GM13976 (cell line): ENCODE measurements around the gene KIF26A.

ENCODE experiments used
- DNase-seq: peaks from one replicate; pipeline ENCODE4 v3.0.0; 2012; ENCODE audit warnings: low spot score
- CTCF ChIP-seq: IDR thresholded peaks from 2 replicates; pipeline ENCODE4 v1.5.1; 2012; ENCODE audit warnings: borderline replicate concordance, mild to moderate bottlenecking; ENCODE audit not compliant: insufficient read depth; ENCODE audit errors: extremely low read depth, missing control alignments, control extremely low read depth
- in situ Hi-C: fragments of 300-500 bp; cut with MboI; formaldehyde crosslinking; loops from one replicate; pipeline ENCODE4 v1.12.0; 2022; ENCODE audit warnings: low sequenced_read_pairs, mixed read lengths, inconsistent platforms; ENCODE audit not compliant: unreplicated experiment

Gene KIF26A

DNA sequence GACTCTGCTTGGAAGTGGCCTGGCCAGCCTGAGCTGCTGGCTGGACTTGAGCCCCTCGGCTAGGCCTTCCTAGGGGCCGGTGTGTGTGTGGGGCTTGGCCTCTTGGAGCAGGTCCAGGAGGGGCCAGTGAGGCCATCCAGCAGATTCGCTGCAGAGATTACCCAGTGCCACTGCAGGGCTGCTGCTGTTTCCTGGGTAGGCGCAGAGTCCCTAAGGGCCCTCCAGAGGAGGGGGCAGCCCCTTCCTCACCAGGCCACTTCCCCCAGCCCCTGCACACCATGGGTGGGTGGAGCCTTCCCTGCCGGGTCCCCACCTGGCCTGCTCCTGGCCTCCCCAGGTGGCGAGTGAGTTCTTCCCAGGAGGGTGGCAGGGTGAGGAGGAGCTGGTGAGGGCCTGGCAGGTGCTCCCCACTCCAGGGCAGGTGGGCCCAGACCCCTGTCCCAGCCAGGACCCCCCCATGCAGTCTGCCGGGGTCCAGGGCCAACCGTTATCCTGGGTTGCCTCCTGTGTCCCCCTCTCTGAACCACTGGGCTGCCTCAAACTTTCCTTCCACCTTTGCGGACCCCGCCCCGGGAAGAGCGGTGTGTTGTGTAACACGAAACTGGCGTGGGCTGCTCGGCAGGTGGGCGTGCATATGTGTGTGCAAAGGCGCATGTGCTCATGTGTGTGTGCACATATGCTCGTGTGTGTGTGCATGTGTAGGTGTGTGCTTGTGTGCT is 27.7 kb upstream of the KIF26A start:
- DNase-seq: no peak
- in situ Hi-C loops: no loop called here
- TF ChIP-seq CTCF: no peak

- DNase-seq: no peak
- TF ChIP-seq CTCF: no peak
- in situ Hi-C loops: no loop called here
These were observed 26.9 kb upstream of the KIF26A start for GRCh38 chr14:104111301-104112112.

GRCh38 chr14:104112113-104112505 is 26.3 kb upstream of the KIF26A start:
- in situ Hi-C loops: no loop called here
- no peak for TF ChIP-seq CTCF
- DNase-seq: no peak

GRCh38 chr14:104112609-104113571 is 25.5 kb upstream of the KIF26A start:
- in situ Hi-C loops: no loop called here
- TF ChIP-seq CTCF: no peak
- DNase-seq: no peak

GRCh38 chr14:104113631-104114420 is 24.6 kb upstream of the KIF26A start:
- TF ChIP-seq CTCF: no peak
- in situ Hi-C loops: no loop called here
- no peak for DNase-seq
